ENCODE measurements around the gene CHGA.

GRCh38 chr14:92884410-92884809, 38.5 kb upstream of the CHGA start:
- TF ChIP-seq OSR1 (CRISPR knock-in tag; IDR thresholded peaks at IDR 0.05) (no peak), RARB (CRISPR knock-in tag; IDR thresholded peaks at IDR 0.05) (no peak), TSHZ2 (CRISPR knock-in tag; IDR thresholded peaks at IDR 0.05) (no peak), ISL1 (CRISPR knock-in tag; IDR thresholded peaks at IDR 0.05) (no peak), ARNTL (CRISPR knock-in tag; IDR thresholded peaks at IDR 0.05; ENCODE audit: borderline replicate concordance, low read depth) (no peak), PATZ1 (CRISPR knock-in tag; IDR thresholded peaks at IDR 0.05; ENCODE audit: borderline replicate concordance) (no peak), ZC3H10 (CRISPR knock-in tag; IDR thresholded peaks at IDR 0.05) (no peak), SNAI2 (CRISPR knock-in tag; IDR thresholded peaks at IDR 0.05) (no peak)
